Measurements from ENCODE around the gene TIMM10.

The TIMM10 gene

DNA sequence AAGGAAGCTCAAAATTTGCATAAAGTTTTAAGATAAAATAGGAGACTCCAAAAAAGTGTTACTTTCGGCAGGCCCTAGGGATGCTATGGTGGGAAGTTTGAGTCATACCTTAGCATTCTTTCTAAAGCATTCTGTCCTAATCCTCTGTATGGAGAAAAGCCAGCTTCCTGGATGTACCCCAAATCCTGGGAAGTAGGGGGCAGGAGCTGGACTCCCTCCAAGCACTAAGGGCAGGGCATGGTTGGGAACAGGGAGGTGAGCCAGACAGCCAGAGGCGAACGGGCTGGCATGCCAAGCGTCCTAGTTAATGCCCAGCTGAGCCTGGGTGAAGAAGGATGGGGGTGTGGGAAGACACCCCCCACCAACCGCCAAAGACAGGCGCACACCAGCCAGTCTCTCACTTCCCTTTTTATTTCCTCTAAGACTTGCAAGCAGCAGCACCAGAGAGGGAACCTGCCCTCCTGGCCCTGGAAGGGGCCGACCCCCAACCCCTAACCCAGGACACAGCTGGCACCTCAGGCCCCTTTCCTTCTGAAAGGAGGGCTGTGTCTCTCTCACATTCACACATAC, 46.3 kb downstream of the TIMM10 start:
- DNase-seq (ENCODE audit: low spot score), result no peak
- no peak for FAIRE-seq

GRCh38 chr11:57483562-57483918, 47.0 kb downstream of the TIMM10 start:
- FAIRE-seq, result no peak
- no peak for DNase-seq (ENCODE audit: low spot score)

DNA sequence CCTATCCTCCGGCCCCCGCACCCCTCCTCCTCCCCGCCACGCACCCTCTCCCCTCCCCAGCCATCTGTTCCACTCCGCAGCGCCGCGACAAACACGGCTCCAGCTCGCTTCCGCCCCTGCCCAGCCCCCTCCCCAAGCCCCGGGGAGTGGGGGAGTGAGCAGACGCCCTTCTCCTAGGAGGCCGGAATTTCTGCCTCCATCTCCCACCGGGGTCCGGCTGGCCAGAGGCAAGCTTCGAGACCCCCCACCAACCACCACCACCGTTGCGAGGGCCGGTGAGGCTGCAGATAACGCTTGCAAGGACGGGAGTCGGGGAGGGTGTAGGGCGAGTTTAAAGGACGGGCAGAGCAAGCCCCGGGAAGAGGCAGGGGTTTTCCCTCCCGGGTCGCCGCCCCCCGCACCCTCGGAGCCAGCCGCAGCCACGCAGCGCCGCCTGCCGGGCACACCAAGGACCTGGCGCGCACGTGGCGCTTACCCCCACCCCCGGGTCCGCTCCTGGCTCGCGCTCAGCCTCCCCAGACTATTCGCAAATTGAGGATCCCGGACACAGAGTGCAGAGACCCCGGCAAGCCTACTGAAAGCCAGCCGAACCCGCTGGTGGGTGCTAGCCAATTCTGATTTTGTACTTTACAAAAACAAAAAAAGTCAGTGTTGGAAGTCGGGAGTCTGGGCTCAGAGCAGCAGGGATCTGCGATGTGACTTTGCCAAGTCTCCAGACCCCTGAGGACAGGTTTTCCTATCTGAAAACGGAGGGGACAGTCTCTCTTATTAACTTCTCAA, 47.6 kb downstream of the TIMM10 start:
- FAIRE-seq (no peak), DNase-seq (ENCODE audit: low spot score) (no peak)

- FAIRE-seq (no peak), DNase-seq (ENCODE audit: low spot score) (no peak)
Observed at GRCh38 chr11:57481915-57482781, 48.4 kb downstream of the TIMM10 start.

- DNase-seq (ENCODE audit: low spot score) (no peak), FAIRE-seq (no peak)
Observed at GRCh38 chr11:57481315-57481714, 49.2 kb downstream of the TIMM10 start.

- FAIRE-seq (no peak), DNase-seq (ENCODE audit: low spot score) (peak; percentile 17)
Observed at GRCh38 chr11:57480409-57481137, 50.0 kb downstream of the TIMM10 start.

- FAIRE-seq (no peak), DNase-seq (ENCODE audit: low spot score) (no peak)
Observed at GRCh38 chr11:57479911-57480310, 50.6 kb downstream of the TIMM10 start.

- FAIRE-seq, result no peak
- no peak for DNase-seq (ENCODE audit: low spot score)
Observed at GRCh38 chr11:57479021-57479663, 51.4 kb downstream of the TIMM10 start.

All from RCC 7860 (cell line).